DOHH2 (cell line): Measurements from ENCODE around the gene TRPC4.

Experiments used
- H3F3A ChIP-seq: fragments of 200-600 bp; sonication (generic), shearing (Covaris generic); 2 replicates; pipeline ENCODE4 v1.6.0; 2016; ENCODE audit warnings: antibody characterized with exemption, mild to moderate bottlenecking; ENCODE audit not compliant: control insufficient read depth, insufficient read depth
- H3K27ac ChIP-seq: fragments of 200-600 bp; sonication (generic); 2 replicates; pipeline ENCODE4 v1.5.1; 2014; ENCODE audit warnings: low read depth, mild to moderate bottlenecking, low read length, moderate library complexity
- H3K27me3 ChIP-seq: fragments of 200-600 bp; sonication (generic); 2 replicates; pipeline ENCODE4 v1.6.1; 2014; ENCODE audit warnings: mild to moderate bottlenecking, low read length, mixed read lengths; ENCODE audit not compliant: control insufficient read depth
- H3K36me3 ChIP-seq: fragments of 200-600 bp; sonication (generic); 2 replicates; pipeline ENCODE4 v1.6.1; 2014; ENCODE audit warnings: mild to moderate bottlenecking, low read length, moderate library complexity, mixed read lengths; ENCODE audit not compliant: control insufficient read depth
- H3K4me1 ChIP-seq: fragments of 200-600 bp; sonication (generic); 2 replicates; pipeline ENCODE4 v1.6.1; 2014; ENCODE audit warnings: mild to moderate bottlenecking, low read length, mixed read lengths; ENCODE audit not compliant: control insufficient read depth
- H3K4me2 ChIP-seq: fragments of 200-600 bp; sonication (generic); 2 replicates; pipeline ENCODE4 v1.6.0; 2014; ENCODE audit warnings: mild to moderate bottlenecking, low read length, moderate library complexity
- H3K4me3 ChIP-seq: fragments of 200-600 bp; sonication (generic); 2 replicates; pipeline ENCODE4 v1.5.1; 2014; ENCODE audit warnings: mild to moderate bottlenecking, low read length, mixed read lengths
- H3K79me2 ChIP-seq: fragments of 200-600 bp; sonication (generic); 2 replicates; pipeline ENCODE4 v1.6.1; 2014; ENCODE audit warnings: mild to moderate bottlenecking, low read length, mixed read lengths; ENCODE audit not compliant: control insufficient read depth
- H3K9me2 ChIP-seq: fragments of 200-600 bp; sonication (generic); replicated peaks from 2 replicates; pipeline ENCODE4 v1.6.1; 2014; ENCODE audit warnings: mild to moderate bottlenecking, low read length, mixed read lengths; ENCODE audit not compliant: control insufficient read depth
- H3K9me3 ChIP-seq: fragments of 200-600 bp; sonication (generic); 2 replicates; pipeline ENCODE4 v1.6.1; 2014; ENCODE audit warnings: antibody characterized with exemption, low read length, mixed read lengths; ENCODE audit not compliant: control insufficient read depth, insufficient read depth
- H4K20me1 ChIP-seq: fragments of 200-600 bp; sonication (generic); 2 replicates; pipeline ENCODE4 v1.6.0; 2014; ENCODE audit warnings: low read depth, mild to moderate bottlenecking, antibody characterized with exemption, low read length, moderate library complexity; ENCODE audit not compliant: control insufficient read depth, insufficient read depth
- EZH2phosphoT487 ChIP-seq: fragments of 200-600 bp; sonication (generic); IDR thresholded peaks from 2 replicates; pipeline ENCODE4 v1.6.1; 2017; ENCODE audit warnings: borderline replicate concordance, mild to moderate bottlenecking, antibody characterized with exemption, low read length, moderate library complexity, mixed read lengths
- TF ChIP-seq, protein P1 (sequence below): fragments of 200-600 bp; sonication (generic); IDR thresholded peaks from one replicate; pipeline ENCODE4 v1.5.1; 2014; ENCODE audit warnings: antibody characterized with exemption, mild to moderate bottlenecking, low read depth, low read length; ENCODE audit not compliant: poor library complexity, severe bottlenecking

TRPC4 gene

DNA sequence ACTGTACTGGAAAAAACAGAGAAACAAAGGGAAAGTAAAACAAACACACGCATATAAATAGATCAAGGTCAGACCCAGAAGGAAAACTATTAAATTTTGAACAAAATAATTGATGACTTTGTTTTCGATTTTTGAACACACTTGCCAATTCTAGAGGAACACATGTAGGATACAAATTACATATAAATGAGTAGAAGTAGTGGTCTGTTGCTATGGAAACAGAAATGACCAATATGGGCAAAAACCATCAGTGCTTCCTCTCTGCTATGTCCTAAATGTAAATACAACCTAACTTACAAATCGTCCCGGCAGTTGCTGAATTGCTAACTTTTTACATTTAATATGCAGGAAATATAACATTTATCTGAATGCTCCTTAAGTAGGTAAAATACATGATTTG, 205.8 kb downstream of the TRPC4 start:
- Histone ChIP-seq H3K27me3 (no peaks in the 10 kb centered on the region), H3K36me3 (no peaks in the 10 kb centered on the region), H3K27ac (no peak overlapping the region), H3K4me1 (peaks cover 9% of the 10 kb centered on the region), H3K4me2 (no peak overlapping the region), H4K20me1 (no peaks in the 10 kb centered on the region), H3K79me2 (no peaks in the 10 kb centered on the region), H3F3A (no peaks in the 10 kb centered on the region), H3K9me3 (no peaks in the 10 kb centered on the region), H3K9me2 (no peaks in the 10 kb centered on the region), H3K4me3 (no peak overlapping the region)
- TF ChIP-seq, protein P1, sequence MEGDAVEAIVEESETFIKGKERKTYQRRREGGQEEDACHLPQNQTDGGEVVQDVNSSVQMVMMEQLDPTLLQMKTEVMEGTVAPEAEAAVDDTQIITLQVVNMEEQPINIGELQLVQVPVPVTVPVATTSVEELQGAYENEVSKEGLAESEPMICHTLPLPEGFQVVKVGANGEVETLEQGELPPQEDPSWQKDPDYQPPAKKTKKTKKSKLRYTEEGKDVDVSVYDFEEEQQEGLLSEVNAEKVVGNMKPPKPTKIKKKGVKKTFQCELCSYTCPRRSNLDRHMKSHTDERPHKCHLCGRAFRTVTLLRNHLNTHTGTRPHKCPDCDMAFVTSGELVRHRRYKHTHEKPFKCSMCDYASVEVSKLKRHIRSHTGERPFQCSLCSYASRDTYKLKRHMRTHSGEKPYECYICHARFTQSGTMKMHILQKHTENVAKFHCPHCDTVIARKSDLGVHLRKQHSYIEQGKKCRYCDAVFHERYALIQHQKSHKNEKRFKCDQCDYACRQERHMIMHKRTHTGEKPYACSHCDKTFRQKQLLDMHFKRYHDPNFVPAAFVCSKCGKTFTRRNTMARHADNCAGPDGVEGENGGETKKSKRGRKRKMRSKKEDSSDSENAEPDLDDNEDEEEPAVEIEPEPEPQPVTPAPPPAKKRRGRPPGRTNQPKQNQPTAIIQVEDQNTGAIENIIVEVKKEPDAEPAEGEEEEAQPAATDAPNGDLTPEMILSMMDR: no peak
- TF ChIP-seq EZH2phosphoT487: no peak

DNA sequence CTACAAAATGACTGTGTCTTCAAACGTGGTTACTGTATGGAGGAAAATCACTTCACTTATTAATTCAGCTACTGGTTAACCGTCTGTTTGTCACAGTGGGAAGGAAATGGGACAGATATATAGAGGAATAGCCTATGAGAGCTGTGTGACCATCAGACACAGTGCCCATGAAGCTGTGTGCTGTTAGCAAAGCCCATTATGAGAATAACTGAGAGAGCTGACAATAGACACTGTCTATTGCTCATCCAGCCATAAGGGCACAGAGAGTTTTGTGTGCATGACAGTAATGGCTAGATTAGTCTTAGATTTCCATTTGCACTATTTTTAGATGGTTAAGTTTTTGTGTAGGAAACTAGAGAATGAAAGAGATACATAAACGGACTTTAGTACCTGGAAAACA, 206.9 kb downstream of the TRPC4 start:
- H3K36me3 ChIP-seq: no peaks in the 10 kb centered on the region
- no peaks in the 10 kb centered on the region for H3K9me3 ChIP-seq
- H3F3A ChIP-seq: no peaks in the 10 kb centered on the region
- no peaks in the 10 kb centered on the region for H3K27me3 ChIP-seq
- no peak overlapping the region for H3K4me3 ChIP-seq
- peaks cover 9% of the 10 kb centered on the region for H3K4me1 ChIP-seq
- no peaks in the 10 kb centered on the region for H3K79me2 ChIP-seq
- no peak for TF ChIP-seq EZH2phosphoT487
- TF ChIP-seq, protein P1: no peak
- H3K4me2 ChIP-seq: no peak overlapping the region
- H3K9me2 ChIP-seq: no peaks in the 10 kb centered on the region
- H4K20me1 ChIP-seq: no peaks in the 10 kb centered on the region
- no peak overlapping the region for H3K27ac ChIP-seq

DNA sequence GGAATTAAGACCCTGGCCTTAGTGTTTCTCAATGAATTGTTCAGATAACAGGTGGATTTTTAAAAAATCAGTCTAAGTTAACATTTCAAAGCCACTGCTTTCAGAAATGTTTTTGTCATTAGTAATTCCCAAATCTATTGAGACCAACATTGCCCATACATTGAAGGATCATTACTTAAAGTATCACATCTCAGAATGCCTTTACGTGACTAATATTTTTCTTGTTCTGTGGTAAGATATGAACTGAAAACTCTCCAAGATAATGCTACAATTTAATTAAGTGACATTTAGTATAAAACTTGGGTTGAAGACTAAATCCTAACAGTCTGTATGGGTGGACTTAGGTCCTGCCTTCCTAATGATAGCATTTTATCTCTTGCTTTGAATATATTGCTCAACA, 211.6 kb downstream of the TRPC4 start:
- Histone ChIP-seq H3K4me3 (no peak overlapping the region), H3K27ac (no peak overlapping the region), H3F3A (no peaks in the 10 kb centered on the region), H4K20me1 (no peaks in the 10 kb centered on the region), H3K36me3 (no peaks in the 10 kb centered on the region), H3K9me2 (no peaks in the 10 kb centered on the region), H3K4me1 (no peaks in the 10 kb centered on the region), H3K27me3 (no peaks in the 10 kb centered on the region), H3K79me2 (no peaks in the 10 kb centered on the region), H3K9me3 (no peaks in the 10 kb centered on the region), H3K4me2 (no peak overlapping the region)
- TF ChIP-seq EZH2phosphoT487: no peak
- TF ChIP-seq, protein P1: no peak

DNA sequence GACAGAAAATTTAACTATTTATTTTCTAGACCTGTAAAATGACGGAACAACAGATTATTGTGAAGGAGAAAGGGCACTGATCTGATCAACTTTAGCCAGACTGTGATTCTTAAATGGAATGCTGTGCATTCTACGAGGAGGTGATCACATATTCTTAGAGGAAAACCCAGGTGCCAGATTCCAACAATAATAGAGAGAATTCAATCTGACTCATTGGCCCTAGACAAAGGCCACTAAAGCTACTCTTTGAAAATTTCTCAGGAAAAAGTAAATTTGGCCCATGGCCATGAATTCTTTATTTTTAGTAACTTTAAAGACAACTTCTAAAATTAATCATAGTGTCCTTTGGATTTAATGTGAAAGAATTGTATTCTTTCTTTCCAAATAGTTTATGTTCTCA, 212.4 kb downstream of the TRPC4 start:
- Histone ChIP-seq H3K4me2 (no peak overlapping the region), H3K9me2 (no peaks in the 10 kb centered on the region), H3K9me3 (no peaks in the 10 kb centered on the region), H4K20me1 (no peaks in the 10 kb centered on the region), H3K79me2 (no peaks in the 10 kb centered on the region), H3K36me3 (no peaks in the 10 kb centered on the region), H3K4me3 (no peak overlapping the region), H3K27ac (no peak overlapping the region), H3K27me3 (no peaks in the 10 kb centered on the region), H3F3A (no peaks in the 10 kb centered on the region), H3K4me1 (no peaks in the 10 kb centered on the region)
- TF ChIP-seq, protein P1: no peak
- no peak for TF ChIP-seq EZH2phosphoT487
